ENCODE results near the gene CENPP. TPM values are rescaled to one million over a fixed set of nuclear protein-coding genes. Genes with fewer than 3 reads are reported as not detected.

Gene CENPP
- total RNA-seq, 1 experiment from 2014 or later: 8.3 TPM

- H3K36me3 ChIP-seq (ENCODE audit: low read depth, low read length): peaks cover 6% of the 10 kb centered on the region; the same call in 1 of the 2 replicates
- no peak overlapping the region for H3K4me3 ChIP-seq (ENCODE audit: low read length)
- H3K4me2 ChIP-seq (ENCODE audit: low read length): no peak overlapping the region
- CTCF ChIA-PET: no interaction called here
- no peaks in the 10 kb centered on the region for H4K20me1 ChIP-seq (ENCODE audit: low read length)
- BruUV-seq (replicated peaks): no TSS peak
- no peaks in the 10 kb centered on the region for H3K4me1 ChIP-seq (ENCODE audit: insufficient read depth, low read length)
- H3K27me3 ChIP-seq (ENCODE audit: low read length): no peaks in the 10 kb centered on the region
- POLR2A ChIA-PET (ENCODE audit: unreplicated experiment): no interaction called here
- DNase-seq (no peak), ATAC-seq (no peak)
- no peak overlapping the region for H3K27ac ChIP-seq (ENCODE audit: low read length)
- H3K9ac ChIP-seq (ENCODE audit: low read length): no peak overlapping the region
- H2AFZ ChIP-seq (ENCODE audit: low read length): no peak overlapping the region
- H3K9me2 ChIP-seq (replicated peaks; ENCODE audit: low read length): no peaks in the 10 kb centered on the region
- H3K9me3 ChIP-seq (ENCODE audit: low read length): no peaks in the 10 kb centered on the region
- no peaks in the 10 kb centered on the region for H3F3A ChIP-seq (ENCODE audit: low read length, unreplicated experiment)
- no peaks in the 10 kb centered on the region for H3K79me2 ChIP-seq (ENCODE audit: low read length)
- intact Hi-C loops (cut with micrococcal nuclease): no loop called here
- TF ChIP-seq EZH2 (IDR thresholded peaks at IDR 0.05; ENCODE audit: low read length, unreplicated experiment) (no peak), EZH2phosphoT487 (IDR thresholded peaks at IDR 0.05; ENCODE audit: borderline replicate concordance, low read length) (no peak), CTCF (conservative IDR thresholded peaks at IDR 0.05; ENCODE audit: low read depth, low read length) (no peak)
Observed at GRCh38 chr9:92611621-92612285, 286.0 kb downstream of the CENPP start.

- no peak overlapping the region for H3K4me3 ChIP-seq (ENCODE audit: low read length)
- H3K9me2 ChIP-seq (replicated peaks; ENCODE audit: low read length): no peaks in the 10 kb centered on the region
- H4K20me1 ChIP-seq (ENCODE audit: low read length): no peaks in the 10 kb centered on the region
- POLR2A ChIA-PET (ENCODE audit: unreplicated experiment): no interaction called here
- no peak for DNase-seq
- H3K4me2 ChIP-seq (ENCODE audit: low read length): no peak overlapping the region
- TF ChIP-seq CTCF (conservative IDR thresholded peaks at IDR 0.05; ENCODE audit: low read depth, low read length): no peak
- no peak for TF ChIP-seq EZH2 (IDR thresholded peaks at IDR 0.05; ENCODE audit: low read length, unreplicated experiment)
- TF ChIP-seq EZH2phosphoT487 (IDR thresholded peaks at IDR 0.05; ENCODE audit: borderline replicate concordance, low read length): no peak
- no peaks in the 10 kb centered on the region for H3F3A ChIP-seq (ENCODE audit: low read length, unreplicated experiment)
- no peaks in the 10 kb centered on the region for H3K79me2 ChIP-seq (ENCODE audit: low read length)
- BruUV-seq (replicated peaks): no TSS peak
- no peaks in the 10 kb centered on the region for H3K27me3 ChIP-seq (ENCODE audit: low read length)
- H3K9ac ChIP-seq (ENCODE audit: low read length): no peak overlapping the region
- no peak overlapping the region for H2AFZ ChIP-seq (ENCODE audit: low read length)
- intact Hi-C loops (cut with micrococcal nuclease): no loop called here
- peaks cover 8% of the 10 kb centered on the region; the same call in 1 of the 2 replicates for H3K36me3 ChIP-seq (ENCODE audit: low read depth, low read length)
- CTCF ChIA-PET: no interaction called here
- H3K9me3 ChIP-seq (ENCODE audit: low read length): no peaks in the 10 kb centered on the region
- ATAC-seq: no peak
- H3K27ac ChIP-seq (ENCODE audit: low read length): no peak overlapping the region
- H3K4me1 ChIP-seq (ENCODE audit: insufficient read depth, low read length): no peaks in the 10 kb centered on the region
Observed at GRCh38 chr9:92612292-92612691, 286.5 kb downstream of the CENPP start.

GRCh38 chr9:92612816-92613215 lies 287.1 kb downstream of the CENPP start:
- H3K9me3 ChIP-seq (ENCODE audit: low read length): no peaks in the 10 kb centered on the region

More at GRCh38 chr9:92612816-92613215, 287.1 kb downstream of the CENPP start:
- intact Hi-C loops (cut with micrococcal nuclease): no loop called here
- no peaks in the 10 kb centered on the region for H3K27me3 ChIP-seq (ENCODE audit: low read length)
- H3K4me3 ChIP-seq (ENCODE audit: low read length): no peak overlapping the region
- ChIA-PET POLR2A (ENCODE audit: unreplicated experiment) (no interaction called here), CTCF (no interaction called here)
- DNase-seq (no peak), ATAC-seq (no peak)
- no peaks in the 10 kb centered on the region for H4K20me1 ChIP-seq (ENCODE audit: low read length)
- no peaks in the 10 kb centered on the region for H3K79me2 ChIP-seq (ENCODE audit: low read length)
- no peak overlapping the region for H3K9ac ChIP-seq (ENCODE audit: low read length)
- no peaks in the 10 kb centered on the region for H3K4me1 ChIP-seq (ENCODE audit: insufficient read depth, low read length)
- TF ChIP-seq EZH2phosphoT487 (IDR thresholded peaks at IDR 0.05; ENCODE audit: borderline replicate concordance, low read length) (no peak), EZH2 (IDR thresholded peaks at IDR 0.05; ENCODE audit: low read length, unreplicated experiment) (no peak), CTCF (conservative IDR thresholded peaks at IDR 0.05; ENCODE audit: low read depth, low read length) (no peak)
- no TSS peak for BruUV-seq (replicated peaks)
- H2AFZ ChIP-seq (ENCODE audit: low read length): no peak overlapping the region
- H3F3A ChIP-seq (ENCODE audit: low read length, unreplicated experiment): no peaks in the 10 kb centered on the region
- peaks cover 8% of the 10 kb centered on the region; the same call in 1 of the 2 replicates for H3K36me3 ChIP-seq (ENCODE audit: low read depth, low read length)
- H3K4me2 ChIP-seq (ENCODE audit: low read length): no peak overlapping the region
- H3K9me2 ChIP-seq (replicated peaks; ENCODE audit: low read length): no peaks in the 10 kb centered on the region
- no peak overlapping the region for H3K27ac ChIP-seq (ENCODE audit: low read length)

All from PC-3 (cell line).